OCI-LY3 (cell line): ENCODE measurements around the gene DNAJC18.

Source experiments
- H2AFZ ChIP-seq: fragments of 200-600, 300-600 bp; shearing (Covaris generic); 2 replicates; pipeline ENCODE4 v1.6.0; 2014; ENCODE audit warnings: antibody characterized with exemption, low read depth, low read length
- H3K27ac ChIP-seq: fragments of 200-600, 300-600 bp; sonication (generic); 2 replicates; pipeline ENCODE4 v1.5.1; 2014; ENCODE audit warnings: mild to moderate bottlenecking, low read length, moderate library complexity, mixed read lengths
- H3K27me3 ChIP-seq: fragments of 200-600, 300-600 bp; sonication (generic); 2 replicates; pipeline ENCODE4 v1.6.1; 2014; ENCODE audit warnings: low read depth, low read length, mixed read lengths
- H3K36me3 ChIP-seq: fragments of 200-600, 300-600 bp; sonication (generic); replicated peaks from 2 replicates; pipeline ENCODE3; 2014; ENCODE audit warnings: low read depth, low read length, mixed read lengths
- H3K4me1 ChIP-seq: fragments of 300-600, 200-600 bp; sonication (generic); 2 replicates; pipeline ENCODE4 v1.6.1; 2014; ENCODE audit warnings: low read length, mixed read lengths
- H3K4me2 ChIP-seq: fragments of 200-600, 300-600 bp; sonication (generic); 2 replicates; pipeline ENCODE4 v1.6.1; 2014; ENCODE audit warnings: low read length, mixed read lengths
- H3K4me3 ChIP-seq: fragments of 300-600, 200-600 bp; sonication (generic); 2 replicates; pipeline ENCODE4 v1.5.1; 2014; ENCODE audit warnings: antibody characterized with exemption, mild to moderate bottlenecking, low read length, moderate library complexity
- H3K79me2 ChIP-seq: fragments of 300-600, 200-600 bp; shearing (Covaris generic); 2 replicates; pipeline ENCODE4 v1.6.1; 2014; ENCODE audit warnings: mild to moderate bottlenecking, low read length, mixed read lengths
- H3K9ac ChIP-seq: fragments of 300-600, 200-600 bp; shearing (Covaris generic); 2 replicates; pipeline ENCODE4 v1.6.0; 2014; ENCODE audit warnings: mild to moderate bottlenecking, low read length, moderate library complexity
- H3K9me3 ChIP-seq: fragments of 200-600, 300-600 bp; shearing (Covaris generic); 2 replicates; pipeline ENCODE4 v1.6.1; 2014; ENCODE audit warnings: low read length, mixed read lengths; ENCODE audit not compliant: insufficient read depth
- H4K20me1 ChIP-seq: fragments of 200-600, 300-600 bp; sonication (generic); 2 replicates; pipeline ENCODE4 v1.6.1; 2016; ENCODE audit warnings: low read length, mixed read lengths; ENCODE audit not compliant: insufficient read depth
- CTCF ChIP-seq: fragments of 200-600, 300-600 bp; sonication (generic); IDR thresholded peaks from 2 replicates; pipeline ENCODE4 v1.5.1; 2014; ENCODE audit warnings: antibody characterized with exemption, low read length, low read depth
- EZH2phosphoT487 ChIP-seq: fragments of 200-600 bp; shearing (Covaris generic); IDR thresholded peaks from 2 replicates; pipeline ENCODE4 v1.6.1; 2018; ENCODE audit warnings: antibody characterized with exemption, mixed run types, low read depth

DNAJC18 gene

GRCh38 chr5:139383275-139383992, 55.9 kb downstream of the DNAJC18 start, which contains the start of gene SLC23A1:
Gene SLC23A1 (minus strand): TSS chr5:139383297. CDS start chr5:139383253, 44 bp downstream.
- H3K36me3 ChIP-seq, result no peaks in the 10 kb centered on the region
- H2AFZ ChIP-seq, result no peak within 1 kb of the TSS
- H3K9ac ChIP-seq, result no peak within 1 kb of the TSS
- no peak for TF ChIP-seq CTCF
- no peak for TF ChIP-seq EZH2phosphoT487
- no peak within 1 kb of the TSS for H3K4me3 ChIP-seq
- no peak within 1 kb of the TSS for H3K27ac ChIP-seq
- H3K4me1 ChIP-seq, result peaks cover 19% of the 10 kb centered on the region
- no peaks in the 10 kb centered on the region for H4K20me1 ChIP-seq
- H3K9me3 ChIP-seq, result no peaks in the 10 kb centered on the region
- no peaks in the 10 kb centered on the region for H3K27me3 ChIP-seq
- no peak within 1 kb of the TSS for H3K4me2 ChIP-seq
- H3K79me2 ChIP-seq, result no peaks in the 10 kb centered on the region

GRCh38 chr5:139382807-139383206, 56.5 kb downstream of the DNAJC18 start:
- Histone ChIP-seq H3K4me2 (no peak overlapping the region), H3K27me3 (no peaks in the 10 kb centered on the region), H3K27ac (no peak overlapping the region), H3K36me3 (no peaks in the 10 kb centered on the region), H3K9ac (no peak overlapping the region), H3K9me3 (no peaks in the 10 kb centered on the region), H4K20me1 (no peaks in the 10 kb centered on the region), H3K4me3 (no peak overlapping the region), H2AFZ (no peak overlapping the region), H3K79me2 (no peaks in the 10 kb centered on the region), H3K4me1 (peaks cover 15% of the 10 kb centered on the region)
- TF ChIP-seq CTCF, result no peak
- TF ChIP-seq EZH2phosphoT487, result no peak

- H3K4me2 ChIP-seq, result no peak overlapping the region
- peaks cover 15% of the 10 kb centered on the region for H3K4me1 ChIP-seq
- H3K27ac ChIP-seq, result no peak overlapping the region
- no peaks in the 10 kb centered on the region for H3K79me2 ChIP-seq
- no peak for TF ChIP-seq EZH2phosphoT487
- no peak for TF ChIP-seq CTCF
- no peaks in the 10 kb centered on the region for H3K27me3 ChIP-seq
- H3K9ac ChIP-seq, result no peak overlapping the region
- H3K36me3 ChIP-seq, result no peaks in the 10 kb centered on the region
- no peaks in the 10 kb centered on the region for H3K9me3 ChIP-seq
- no peak overlapping the region for H2AFZ ChIP-seq
- no peaks in the 10 kb centered on the region for H4K20me1 ChIP-seq
- H3K4me3 ChIP-seq, result no peak overlapping the region
These were observed 57.2 kb downstream of the DNAJC18 start for GRCh38 chr5:139381837-139382761.
